ENCODE results near the gene MAP4K2.

GRCh38 chr11:64735725-64736259 is 67.2 kb downstream of the MAP4K2 start:
- TF ChIP-seq CTCF (IDR thresholded peaks at IDR 0.05) (no peak), EP300 (IDR thresholded peaks at IDR 0.05) (no peak), POLR2AphosphoS5 (IDR thresholded peaks at IDR 0.05) (no peak), POLR2A (IDR thresholded peaks at IDR 0.05; ENCODE audit: low read depth) (no peak)
